ENCODE data around the gene UTS2. TPM values are rescaled to one million over a fixed set of nuclear protein-coding genes. Genes with fewer than 3 reads are reported as not detected.

The UTS2 gene
- not detected for total RNA-seq (2021; fragmentation: NEBNext Ultra II Directional; extraction: Animal tissue kit (Norgen Biotek cat#: 25700))
- long read RNA-seq, result 0 reads

GRCh38 chr1:7852804-7853683 lies at the start of gene UTS2:
Gene UTS2, minus strand, starts transcription at chr1:7853065. Its CDS starts 62 bp downstream, at chr1:7853003.
- Mint-ChIP-seq H3K9me3 (no peaks in the 10 kb centered on the region), H3K27ac (no peak within 1 kb of the TSS), H3K4me1 (ENCODE audit: low read depth) (peaks cover under 1% of the 10 kb centered on the region), H3K36me3 (ENCODE audit: low read depth) (no peaks in the 10 kb centered on the region), H3K4me3 (no peak within 1 kb of the TSS), H3K27me3 (ENCODE audit: insufficient read depth) (peaks cover 8% of the 10 kb centered on the region)
- no peak for TF ChIP-seq CTCF (IDR thresholded peaks at IDR 0.05)
- DNase-seq, result no peak

- no peak for TF ChIP-seq CTCF (IDR thresholded peaks at IDR 0.05)
- H3K4me1 Mint-ChIP-seq (ENCODE audit: low read depth), result peaks cover 9% of the 10 kb centered on the region
- no peak overlapping the region for H3K27ac Mint-ChIP-seq
- H3K9me3 Mint-ChIP-seq, result no peaks in the 10 kb centered on the region
- no peak overlapping the region for H3K4me3 Mint-ChIP-seq
- DNase-seq, result no peak
- no peaks in the 10 kb centered on the region for H3K36me3 Mint-ChIP-seq (ENCODE audit: low read depth)
- H3K27me3 Mint-ChIP-seq (ENCODE audit: insufficient read depth), result peaks cover 5% of the 10 kb centered on the region
Measured at GRCh38 chr1:7899741-7900140, 46.9 kb upstream of the UTS2 start.

GRCh38 chr1:7898962-7899361 lies 46.1 kb upstream of the UTS2 start:
- H3K9me3 Mint-ChIP-seq, result no peaks in the 10 kb centered on the region
- no peak overlapping the region for H3K27ac Mint-ChIP-seq
- H3K4me1 Mint-ChIP-seq (ENCODE audit: low read depth), result peaks cover 17% of the 10 kb centered on the region
- H3K27me3 Mint-ChIP-seq (ENCODE audit: insufficient read depth), result peaks cover 8% of the 10 kb centered on the region
- TF ChIP-seq CTCF (IDR thresholded peaks at IDR 0.05), result no peak
- no peak for DNase-seq
- no peaks in the 10 kb centered on the region for H3K36me3 Mint-ChIP-seq (ENCODE audit: low read depth)
- no peak overlapping the region for H3K4me3 Mint-ChIP-seq

GRCh38 chr1:7896994-7897393 lies 44.1 kb upstream of the UTS2 start:
- H3K27me3 Mint-ChIP-seq (ENCODE audit: insufficient read depth), result peaks cover 8% of the 10 kb centered on the region
- no peaks in the 10 kb centered on the region for H3K36me3 Mint-ChIP-seq (ENCODE audit: low read depth)
- no peaks in the 10 kb centered on the region for H3K9me3 Mint-ChIP-seq
- no peak overlapping the region for H3K4me3 Mint-ChIP-seq
- no peak overlapping the region for H3K27ac Mint-ChIP-seq
- TF ChIP-seq CTCF (IDR thresholded peaks at IDR 0.05), result no peak
- DNase-seq, result no peak
- peaks cover 23% of the 10 kb centered on the region for H3K4me1 Mint-ChIP-seq (ENCODE audit: low read depth)

GRCh38 chr1:7893529-7894180 lies 40.8 kb upstream of the UTS2 start:
- TF ChIP-seq CTCF (IDR thresholded peaks at IDR 0.05), result no peak
- H3K27ac Mint-ChIP-seq, result no peak overlapping the region
- DNase-seq, result peak; percentile 42
- peaks cover 26% of the 10 kb centered on the region for H3K4me1 Mint-ChIP-seq (ENCODE audit: low read depth)
- no peaks in the 10 kb centered on the region for H3K36me3 Mint-ChIP-seq (ENCODE audit: low read depth)
- H3K9me3 Mint-ChIP-seq, result no peaks in the 10 kb centered on the region
- H3K4me3 Mint-ChIP-seq, result no peak overlapping the region
- H3K27me3 Mint-ChIP-seq (ENCODE audit: insufficient read depth), result peaks cover 15% of the 10 kb centered on the region

All from HFFc6 (cell line).